Measurements from ENCODE around the gene NPAS2. TPM values are rescaled to one million over a fixed set of nuclear protein-coding genes. Genes with fewer than 3 reads are reported as not detected.

Gene NPAS2
- total RNA-seq, 1 experiment from 2014 or later = 20.4 TPM

DNA sequence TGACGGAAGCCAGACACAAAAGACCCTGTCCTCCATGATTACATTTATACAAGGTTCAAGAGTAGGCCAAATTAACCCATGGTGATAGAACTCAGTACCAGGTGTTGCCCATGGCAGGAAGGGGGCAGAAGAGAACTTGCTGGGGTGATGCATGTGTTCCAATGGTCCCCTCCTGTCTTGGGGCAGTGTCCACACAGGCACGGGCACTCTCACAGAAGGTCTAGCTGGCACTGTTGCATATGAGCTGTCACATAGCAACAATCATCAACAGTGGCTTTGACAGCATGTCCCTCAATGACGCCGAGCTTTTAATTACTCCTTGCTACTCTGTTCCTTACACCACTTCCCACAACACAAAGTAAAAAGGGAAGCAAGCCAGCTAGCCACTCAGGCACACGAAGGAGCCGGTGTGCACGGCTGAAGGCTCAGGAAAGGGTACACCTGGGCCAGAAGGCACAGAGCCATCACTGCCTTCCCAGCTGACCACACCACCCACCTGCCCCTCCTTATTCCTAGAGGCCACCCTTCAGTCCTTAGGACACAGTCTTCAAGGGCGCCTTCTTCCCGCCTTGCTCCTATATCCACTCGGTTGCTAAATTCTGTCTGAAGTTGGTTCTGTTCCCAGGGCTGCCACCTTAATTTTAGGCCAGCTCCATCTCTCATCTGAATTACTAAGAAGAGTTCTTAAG lies 211.1 kb downstream of the NPAS2 start:
- ChIA-PET CTCF (no interaction called here), RAD21 (ENCODE audit: low non-redundant PET in 1 of 2, low total read pairs in 2 of 2, uncharacterized antibody in 2 of 2, unreplicated experiment in 2 of 2) (no interaction called here), POLR2A (no interaction called here)
- intact Hi-C loops (cut with micrococcal nuclease) = no loop called here
- Histone ChIP-seq H4K20me1 (ENCODE audit: insufficient read depth) (no peaks in the 10 kb centered on the region), H3K9me2 (ENCODE audit: insufficient read depth) (no peaks in the 10 kb centered on the region), H3K4me3 (replicated peaks in 1 of 2; ENCODE audit: low read depth in 1 of 2, low read length in 2 of 2) (no peak overlapping the region), H2AFZ (ENCODE audit: low read depth, low read length, poor library complexity, severe bottlenecking) (no peak overlapping the region), H3K4me2 (ENCODE audit: low read length) (no peak overlapping the region), H3K27me3 (ENCODE audit: insufficient read depth, low read length) (no peaks in the 10 kb centered on the region), H3K27ac (ENCODE audit: low read depth, low read length) (no peak overlapping the region), H3K9ac (ENCODE audit: low read length) (no peak overlapping the region), H3K9me3 (ENCODE audit: control insufficient read depth in 1 of 2, insufficient read depth in 1 of 2, low read depth in 1 of 2, low read length in 2 of 2) (no peaks in the 10 kb centered on the region), H3K79me2 (ENCODE audit: insufficient read depth, low read length) (no peaks in the 10 kb centered on the region), H3K4me1 (ENCODE audit: control insufficient read depth in 1 of 2, insufficient read depth in 2 of 2, low read length in 2 of 2) (no peaks in the 10 kb centered on the region), H3K36me3 (ENCODE audit: control insufficient read depth in 1 of 2, insufficient read depth in 2 of 2, low read length in 2 of 2) (peaks cover 18 to 30% of the 10 kb centered on the region in 2 experiments)
- TF ChIP-seq MAX (IDR thresholded peaks at IDR 0.05) = no peak
- TF ChIP-seq RAD21 (IDR thresholded peaks at IDR 0.05; ENCODE audit: low read depth) = peak; percentile 25; the same call in 1 of the 2 replicates
- no peak for TF ChIP-seq REST (IDR thresholded peaks at IDR 0.05; ENCODE audit: low read depth)
- 0 out of 2 replicates have a peak, but pooled peaks have one; percentile 39 for ATAC-seq
- BruUV-seq (replicated peaks) = no TSS peak
- DNase-seq (ENCODE audit: low read depth, low spot score) = no peak

All from HCT116 (cell line).